ENCODE measurements around the gene STOML3.

- no peak for TF ChIP-seq CTCF (IDR thresholded peaks at IDR 0.05)
- TF ChIP-seq POLR2A (IDR thresholded peaks at IDR 0.05): no peak
These were observed 43.6 kb downstream of the STOML3 start for GRCh38 chr13:38947054-38947453.

Measured in Peyer's patch (tissue), 4 donors.